Measurements from ENCODE around the gene PPEF1.

PPEF1 gene, protein sequence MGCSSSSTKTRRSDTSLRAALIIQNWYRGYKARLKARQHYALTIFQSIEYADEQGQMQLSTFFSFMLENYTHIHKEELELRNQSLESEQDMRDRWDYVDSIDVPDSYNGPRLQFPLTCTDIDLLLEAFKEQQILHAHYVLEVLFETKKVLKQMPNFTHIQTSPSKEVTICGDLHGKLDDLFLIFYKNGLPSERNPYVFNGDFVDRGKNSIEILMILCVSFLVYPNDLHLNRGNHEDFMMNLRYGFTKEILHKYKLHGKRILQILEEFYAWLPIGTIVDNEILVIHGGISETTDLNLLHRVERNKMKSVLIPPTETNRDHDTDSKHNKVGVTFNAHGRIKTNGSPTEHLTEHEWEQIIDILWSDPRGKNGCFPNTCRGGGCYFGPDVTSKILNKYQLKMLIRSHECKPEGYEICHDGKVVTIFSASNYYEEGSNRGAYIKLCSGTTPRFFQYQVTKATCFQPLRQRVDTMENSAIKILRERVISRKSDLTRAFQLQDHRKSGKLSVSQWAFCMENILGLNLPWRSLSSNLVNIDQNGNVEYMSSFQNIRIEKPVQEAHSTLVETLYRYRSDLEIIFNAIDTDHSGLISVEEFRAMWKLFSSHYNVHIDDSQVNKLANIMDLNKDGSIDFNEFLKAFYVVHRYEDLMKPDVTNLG

DNA sequence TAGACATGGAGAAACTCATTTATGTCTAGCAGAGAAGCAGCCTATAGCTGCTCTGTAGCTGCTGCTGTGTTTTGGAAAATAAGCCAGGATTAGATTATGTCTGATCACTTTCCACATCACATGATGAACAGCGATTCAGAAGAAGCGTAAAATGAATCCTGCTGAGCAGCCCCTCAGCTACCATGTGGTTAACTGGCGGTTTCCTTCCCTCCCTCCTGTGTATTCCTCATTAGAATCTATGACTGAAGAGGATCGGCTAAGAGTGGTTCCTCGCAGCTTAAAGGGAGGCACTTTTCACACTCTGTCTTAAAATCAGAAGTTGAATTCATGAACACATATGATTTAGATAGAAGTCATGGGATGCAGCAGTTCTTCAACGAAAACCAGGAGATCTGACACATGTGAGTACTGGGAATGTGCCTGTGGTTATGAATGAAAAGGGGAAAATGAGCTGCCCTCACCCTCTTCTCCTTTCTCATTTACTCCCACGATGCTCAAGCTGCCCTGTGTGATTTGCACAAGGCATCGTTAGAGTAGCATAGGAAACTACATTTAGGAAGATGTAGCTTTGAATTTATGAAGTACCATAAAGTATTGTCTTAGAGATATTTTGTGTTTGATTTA, at the start of gene PPEF1:
Gene PPEF1 (plus strand): TSS at position 220 of the 624 bp plus-strand sequence. CDS start 136 bp downstream, at position 356.
- DNase-seq (ENCODE audit: low spot score): no peak

DNA sequence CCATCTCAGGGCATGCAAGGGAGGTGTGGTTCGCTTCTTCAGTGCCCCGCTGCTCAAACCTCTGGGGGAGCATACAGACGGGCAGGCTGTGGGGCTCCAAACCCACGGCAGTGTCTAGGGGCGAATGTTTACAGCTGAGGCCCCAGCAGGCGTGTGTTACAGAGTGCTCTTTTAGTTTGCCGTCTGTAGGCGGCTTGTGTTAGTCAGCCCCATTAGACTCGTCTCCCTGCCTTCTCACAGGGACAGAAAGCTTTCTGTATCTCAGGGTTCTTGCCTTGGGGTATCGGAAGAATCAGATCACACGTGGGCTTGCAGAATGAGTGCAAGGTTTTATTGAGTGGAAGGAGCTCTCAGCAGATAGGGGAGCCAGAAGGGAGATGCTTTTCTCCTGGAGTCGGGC, 46.2 kb upstream of the PPEF1 start:
- DNase-seq (ENCODE audit: low spot score): no peak

DNA sequence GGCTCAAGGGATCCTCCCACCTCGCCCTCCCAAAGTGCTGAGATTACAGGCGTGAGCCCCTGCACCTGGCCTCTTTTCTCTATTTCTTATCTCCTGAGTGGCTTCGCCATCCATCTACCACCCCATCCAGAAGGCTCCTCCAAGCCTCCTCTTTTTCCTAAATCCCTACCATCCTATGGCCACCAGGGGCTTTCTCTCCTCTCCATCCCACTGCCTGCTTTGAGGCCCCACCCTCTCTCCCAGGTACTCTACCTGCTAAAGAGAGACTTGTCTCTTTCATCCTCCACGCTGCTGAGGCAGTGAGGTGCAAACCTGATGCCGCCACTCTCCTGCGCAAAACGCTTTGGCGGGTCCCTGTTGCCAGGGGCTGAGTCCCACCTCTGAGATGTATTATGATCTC, 42.5 kb upstream of the PPEF1 start:
- no peak for DNase-seq (ENCODE audit: low spot score)

DNA sequence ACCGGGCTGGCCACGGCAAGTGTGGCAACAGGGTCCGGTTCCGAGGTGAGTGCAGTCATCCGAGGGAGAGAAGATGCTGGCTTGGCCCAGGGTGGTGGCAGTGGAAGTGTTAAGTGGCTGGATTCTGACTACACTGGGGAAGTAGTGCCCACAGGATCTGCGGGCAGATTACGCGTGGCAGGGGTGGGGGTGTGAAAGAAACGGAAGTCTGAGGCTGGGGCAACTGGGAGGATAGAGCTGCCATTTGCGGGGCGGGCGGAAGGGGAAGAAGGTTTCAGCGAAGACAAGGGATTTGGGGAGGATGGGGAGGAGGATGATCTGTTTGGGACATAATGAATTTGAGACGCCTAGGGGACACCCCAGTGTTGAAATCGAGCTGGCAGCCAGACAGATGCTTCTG, 40.8 kb upstream of the PPEF1 start:
- DNase-seq (ENCODE audit: low spot score): no peak

DNA sequence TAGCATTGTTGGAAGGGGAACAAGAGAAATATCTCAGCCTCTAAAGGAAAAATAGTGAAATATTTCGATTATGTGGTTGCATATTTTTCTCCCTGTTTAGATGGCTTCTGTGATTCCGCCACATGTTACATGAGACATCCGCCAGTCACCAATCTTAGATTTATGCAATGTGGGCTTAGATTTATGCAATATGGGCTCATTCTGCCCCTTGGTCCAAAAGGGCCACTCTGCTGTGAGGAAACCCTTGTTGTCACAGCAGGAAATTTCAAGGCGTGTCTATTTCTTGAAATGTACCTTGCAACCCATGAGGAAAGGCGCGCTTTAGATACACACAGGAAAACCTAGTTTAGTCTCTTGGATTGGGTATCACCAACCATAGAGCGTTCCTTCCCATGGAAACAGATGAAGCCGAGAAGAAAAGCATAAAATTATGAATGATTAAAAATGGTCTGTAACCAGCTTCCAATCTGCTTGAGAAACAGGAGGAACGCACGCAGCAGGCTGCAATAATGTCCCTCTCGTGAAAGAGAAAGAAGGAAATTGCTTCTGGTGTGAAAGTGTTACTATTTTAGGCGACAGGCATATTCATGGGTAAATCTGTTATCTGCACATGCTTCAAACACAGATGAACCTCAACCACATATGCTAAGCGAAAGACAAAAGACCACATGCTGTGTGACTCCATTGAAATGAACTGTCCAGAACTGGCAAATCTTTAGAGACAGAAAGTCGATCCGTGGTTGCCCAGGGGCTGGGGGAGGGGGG, 39.2 kb upstream of the PPEF1 start:
- no peak for DNase-seq (ENCODE audit: low spot score)

DNA sequence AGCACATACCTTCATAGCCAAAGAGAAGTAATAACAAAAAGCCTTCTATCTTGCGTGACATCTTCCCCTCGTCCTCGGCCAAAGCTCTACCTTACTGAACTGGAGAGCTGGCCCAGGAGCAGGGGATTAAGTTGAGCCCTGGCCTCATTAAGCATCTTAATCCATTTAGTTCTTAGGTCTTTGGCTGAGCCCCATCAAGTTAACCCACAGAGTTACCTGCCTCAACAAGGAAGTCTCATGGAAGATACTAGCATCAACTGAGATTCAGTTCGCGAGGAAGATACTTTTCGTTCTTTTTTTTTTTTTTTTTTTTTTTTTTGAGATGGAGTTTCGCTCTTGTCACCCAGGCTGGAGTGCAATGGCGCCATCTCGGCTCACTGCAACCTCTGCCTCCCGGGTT, 35.4 kb upstream of the PPEF1 start, which contains the start of gene RS1:
Gene RS1 (minus strand): TSS at position 101 of the 400 bp plus-strand sequence. CDS start 40 bp downstream, at position 61.
- no peak for DNase-seq (ENCODE audit: low spot score)

DNA sequence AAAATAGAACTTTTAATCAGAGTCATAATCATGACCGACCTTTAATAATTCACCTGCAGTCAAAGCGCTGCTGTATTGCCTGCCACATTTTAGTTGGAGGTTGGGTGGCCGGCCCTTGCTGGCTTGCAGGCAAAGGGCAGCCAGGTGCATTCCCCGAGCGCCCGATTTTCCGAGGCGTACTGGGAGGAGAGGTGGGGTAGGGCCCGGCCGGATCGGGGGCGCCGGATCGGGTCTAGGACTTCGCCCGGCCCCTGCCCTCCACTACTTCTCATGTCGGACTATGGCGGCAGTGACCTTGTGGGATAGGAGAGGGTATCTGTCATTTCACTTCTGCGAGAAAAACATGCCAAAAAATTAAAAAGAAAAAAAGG, 33.0 kb upstream of the PPEF1 start:
- DNase-seq (ENCODE audit: low spot score): peak; percentile 2

DNA sequence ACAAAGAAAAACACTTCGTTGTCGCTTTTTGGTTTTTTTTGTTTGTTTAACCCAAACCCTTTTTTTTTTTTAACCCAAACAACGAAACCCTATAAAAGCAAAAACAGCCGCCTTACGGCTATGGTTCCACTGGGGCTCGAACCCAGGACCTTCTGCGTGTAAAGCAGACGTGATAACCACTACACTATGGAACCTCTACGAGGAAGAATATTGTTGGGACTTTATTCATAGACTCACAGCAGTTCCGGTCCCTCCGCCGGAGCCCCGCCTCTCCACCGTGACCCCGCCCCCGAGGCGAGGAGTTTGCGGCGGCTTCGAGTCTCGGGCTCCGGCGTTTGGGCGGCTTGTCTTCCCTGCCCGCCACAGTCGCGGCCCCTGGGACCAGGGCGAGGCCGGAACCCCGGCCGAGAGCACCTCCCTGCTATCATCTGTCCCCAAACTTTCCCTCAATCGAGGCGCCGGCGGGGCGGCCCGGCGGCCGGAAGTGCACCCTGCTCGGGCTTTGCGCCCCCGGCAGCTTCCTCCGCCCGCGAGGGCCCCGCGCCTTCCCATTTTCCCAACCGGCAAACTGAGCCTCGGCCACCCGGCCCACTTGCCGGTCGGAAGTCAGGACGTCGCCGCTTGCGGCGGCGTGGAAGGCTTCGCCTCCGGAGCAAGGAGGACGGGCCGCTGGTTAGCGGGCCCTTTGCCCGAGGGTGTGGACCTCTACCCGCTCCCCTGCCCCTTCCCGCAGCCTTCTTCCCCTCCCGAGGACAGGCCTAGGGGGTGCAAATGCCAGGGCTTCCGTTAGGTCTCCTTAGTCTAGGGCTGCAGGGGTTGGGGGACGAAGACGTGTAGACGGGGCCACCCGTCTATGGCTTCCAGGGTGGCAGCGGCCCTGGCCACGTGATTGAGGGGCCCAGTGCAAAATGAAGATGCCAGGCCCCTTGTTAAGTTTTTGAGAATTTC, 32.4 kb upstream of the PPEF1 start:
- peak; percentile 86 for DNase-seq (ENCODE audit: low spot score)

DNA sequence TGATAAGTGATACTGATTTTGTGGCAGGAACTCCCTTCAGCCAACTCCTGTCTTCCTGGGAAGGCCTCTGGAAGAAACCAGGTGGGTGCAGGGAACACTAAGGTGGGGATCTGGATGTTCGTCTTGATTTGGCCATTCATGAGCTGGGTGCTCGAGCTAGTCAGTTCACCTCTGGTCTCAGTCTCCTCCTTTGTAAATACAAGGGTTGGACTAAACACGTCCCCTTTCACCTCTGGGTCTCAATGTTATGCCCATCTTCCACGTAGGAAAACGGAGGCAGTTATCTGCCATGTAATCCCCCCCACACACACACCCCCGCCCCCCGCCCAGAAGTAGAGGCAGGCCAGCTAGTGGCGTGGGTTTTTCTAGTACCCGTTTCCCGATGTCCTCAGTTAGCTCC, 31.4 kb upstream of the PPEF1 start:
- no peak for DNase-seq (ENCODE audit: low spot score)

DNA sequence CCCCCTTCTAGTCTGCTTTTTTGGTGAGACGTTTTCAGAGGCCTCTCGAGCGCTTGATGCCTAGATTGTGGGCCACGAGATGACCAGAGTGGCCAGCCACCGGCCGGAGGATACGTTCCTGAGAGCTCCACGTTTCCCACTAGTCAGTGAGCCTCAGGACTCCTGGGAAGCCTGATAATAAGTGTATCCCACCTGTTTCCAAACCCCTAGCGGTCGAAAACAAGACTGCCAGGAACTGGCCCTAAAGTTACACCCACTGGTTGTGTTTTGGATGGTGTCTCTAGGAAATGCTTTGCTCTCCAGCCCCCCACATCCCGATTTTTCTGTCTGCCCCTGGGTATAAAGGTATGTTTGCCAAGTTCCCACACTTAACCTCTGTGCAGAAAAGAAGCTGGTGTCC, 31.0 kb upstream of the PPEF1 start:
- DNase-seq (ENCODE audit: low spot score): no peak

DNA sequence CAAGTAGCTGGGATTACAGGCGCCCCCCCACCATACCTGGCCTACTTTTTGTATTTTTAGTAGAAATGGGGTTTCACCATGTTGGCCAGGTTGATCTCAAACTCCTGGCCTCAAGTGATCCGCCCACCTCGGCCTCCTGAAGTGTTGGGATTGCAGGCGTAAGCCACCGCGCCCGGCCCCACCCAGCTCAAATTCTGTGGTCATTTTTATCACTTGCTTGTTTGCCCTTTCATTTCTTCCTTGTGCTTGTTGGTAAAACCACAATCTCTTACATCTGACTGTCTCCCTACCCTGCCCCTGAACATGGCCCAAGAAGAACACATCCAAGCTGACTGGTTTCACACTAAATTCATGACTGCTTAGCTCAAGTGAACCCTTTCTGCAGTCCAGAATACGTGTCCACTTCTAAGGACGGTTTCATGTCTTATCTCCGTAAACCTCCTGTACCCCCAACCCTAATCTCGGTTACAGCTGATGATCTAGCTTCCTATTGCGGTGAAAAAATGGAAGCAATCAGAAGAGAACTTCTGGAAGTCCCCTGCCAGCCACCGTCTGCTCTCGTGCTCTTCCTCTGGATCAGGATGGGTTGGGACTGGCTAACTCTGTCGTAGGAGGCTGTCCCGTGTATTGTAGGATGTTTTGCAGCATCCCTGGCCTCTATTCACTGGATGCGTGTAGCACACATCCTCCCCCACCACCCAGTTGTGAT, 30.1 kb upstream of the PPEF1 start:
- no peak for DNase-seq (ENCODE audit: low spot score)

DNA sequence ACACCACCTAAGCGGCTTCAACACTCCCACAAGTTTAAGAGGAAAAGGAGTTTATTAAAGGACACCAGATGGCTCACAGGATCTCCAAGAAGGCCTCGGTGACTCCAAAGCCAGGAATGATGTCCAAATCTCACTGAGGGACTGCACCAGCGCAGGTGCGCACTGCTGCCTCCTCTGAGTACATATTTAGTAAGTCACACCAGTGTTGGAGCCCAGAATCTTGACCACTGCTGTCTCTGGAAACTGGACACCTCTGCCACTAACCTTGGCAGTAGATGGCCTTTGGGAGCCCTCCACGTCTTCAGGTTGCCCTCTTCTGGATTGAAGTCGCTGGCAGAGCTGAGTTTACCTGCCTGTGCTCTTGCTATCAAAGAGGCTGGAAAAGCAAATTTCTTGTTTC, 25.4 kb upstream of the PPEF1 start:
- DNase-seq (ENCODE audit: low spot score): no peak

DNA sequence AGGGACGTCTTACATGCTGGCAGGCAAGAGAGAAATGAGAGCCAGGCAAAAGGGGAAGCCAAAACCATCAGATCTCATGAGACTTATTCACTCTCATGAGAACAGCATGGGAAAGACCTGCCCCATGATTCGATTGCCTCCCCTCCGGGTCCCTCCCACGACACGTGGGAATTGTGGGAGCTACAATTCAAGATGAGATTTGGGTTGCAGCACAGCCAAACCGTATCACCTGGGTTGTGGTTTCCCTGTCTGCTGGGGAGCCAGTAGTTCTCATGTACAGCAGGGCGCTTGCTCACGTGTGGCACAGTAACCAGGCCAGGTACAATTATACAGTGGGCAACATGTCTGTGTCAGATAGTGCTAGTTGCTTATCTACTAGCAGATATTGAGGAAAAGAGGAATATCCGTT, 24.5 kb upstream of the PPEF1 start:
- DNase-seq (ENCODE audit: low spot score): no peak

DNA sequence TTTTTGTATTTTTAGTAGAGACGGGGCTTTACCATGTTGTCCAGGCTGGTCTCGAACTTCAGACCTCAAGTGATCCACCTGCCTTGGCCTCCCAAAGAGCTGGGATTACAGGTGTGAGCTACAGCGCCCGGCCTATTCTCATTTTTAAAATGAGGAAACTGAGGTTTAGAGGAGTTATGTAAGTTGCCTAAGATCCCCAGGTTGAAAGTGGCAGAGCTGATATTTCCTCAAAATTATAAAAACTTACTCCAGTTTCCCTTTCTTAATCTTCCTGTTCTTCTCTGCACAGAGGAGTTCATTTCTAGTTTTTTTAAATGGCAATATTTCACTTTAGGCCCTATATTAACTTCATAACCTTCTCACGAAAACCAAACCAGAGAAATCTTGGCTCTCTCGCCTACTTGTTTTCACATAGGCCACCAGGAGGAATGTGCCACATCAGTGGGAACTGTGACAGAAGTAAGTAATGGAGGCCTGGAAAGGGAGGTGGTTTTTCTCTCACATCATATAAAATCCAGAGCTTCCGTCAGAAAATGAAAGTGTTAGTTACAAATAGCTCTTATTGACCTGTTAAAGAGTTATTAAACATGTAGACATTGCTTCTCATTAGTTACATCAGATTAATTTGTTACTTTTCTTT, 19.5 kb upstream of the PPEF1 start:
- no peak for DNase-seq (ENCODE audit: low spot score)

DNA sequence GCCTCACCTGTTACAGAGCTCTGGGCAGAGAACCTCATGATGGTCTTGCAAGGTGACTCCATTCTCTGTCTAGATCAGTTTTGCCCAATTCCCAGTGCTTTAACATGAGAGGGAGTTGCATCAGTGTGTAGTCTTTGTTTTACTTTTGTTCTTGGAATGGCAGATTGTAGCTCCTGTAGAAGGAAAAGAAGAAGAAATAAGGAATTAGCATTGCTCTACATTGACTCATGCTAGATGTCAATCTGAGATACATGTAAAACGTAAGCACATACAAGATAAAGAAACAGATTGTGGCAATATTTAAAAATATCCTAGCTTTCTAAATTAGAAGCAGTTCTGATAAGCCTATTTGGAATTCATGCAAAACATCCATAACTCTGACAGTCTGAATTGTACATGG, 16.0 kb upstream of the PPEF1 start:
- DNase-seq (ENCODE audit: low spot score): no peak

DNA sequence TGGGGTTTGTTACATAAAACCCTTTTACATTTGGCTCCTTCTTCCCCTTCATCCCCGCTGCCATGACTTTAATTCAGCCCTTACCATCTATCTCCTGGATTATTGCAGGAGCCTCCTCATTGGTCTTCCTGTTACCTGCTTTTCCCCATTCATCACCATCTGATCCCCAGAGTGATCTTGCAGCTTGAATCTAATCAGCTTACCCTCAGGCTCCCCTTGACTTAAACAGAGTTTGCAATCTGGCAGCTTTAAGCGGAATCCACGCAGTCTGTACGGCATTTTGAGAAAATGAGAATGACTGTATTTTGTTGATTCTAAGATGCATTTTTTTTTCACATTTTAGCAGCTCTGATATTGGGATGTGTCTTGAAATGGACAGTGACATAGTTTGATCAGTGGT, 14.9 kb upstream of the PPEF1 start:
- no peak for DNase-seq (ENCODE audit: low spot score)

DNA sequence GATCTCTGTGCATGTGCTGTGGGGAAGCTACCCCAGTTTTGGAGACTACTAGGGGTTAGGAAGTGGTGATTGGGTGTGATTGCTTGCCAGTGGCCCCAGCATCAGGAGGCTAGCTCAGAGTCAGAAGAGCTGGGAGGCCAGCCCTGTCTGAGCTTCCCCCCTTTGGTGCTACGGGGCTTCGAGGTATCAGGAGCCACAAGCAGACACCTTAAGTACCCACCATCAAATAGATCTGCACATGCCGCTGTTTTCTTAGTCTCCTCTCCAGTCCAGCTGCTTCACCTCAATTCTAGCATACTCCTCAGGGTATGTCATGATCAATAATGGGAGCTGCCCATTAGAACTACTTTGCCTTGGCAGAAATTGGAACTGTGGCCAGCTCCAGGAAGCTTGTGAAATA, 10.8 kb upstream of the PPEF1 start:
- no peak for DNase-seq (ENCODE audit: low spot score)

DNA sequence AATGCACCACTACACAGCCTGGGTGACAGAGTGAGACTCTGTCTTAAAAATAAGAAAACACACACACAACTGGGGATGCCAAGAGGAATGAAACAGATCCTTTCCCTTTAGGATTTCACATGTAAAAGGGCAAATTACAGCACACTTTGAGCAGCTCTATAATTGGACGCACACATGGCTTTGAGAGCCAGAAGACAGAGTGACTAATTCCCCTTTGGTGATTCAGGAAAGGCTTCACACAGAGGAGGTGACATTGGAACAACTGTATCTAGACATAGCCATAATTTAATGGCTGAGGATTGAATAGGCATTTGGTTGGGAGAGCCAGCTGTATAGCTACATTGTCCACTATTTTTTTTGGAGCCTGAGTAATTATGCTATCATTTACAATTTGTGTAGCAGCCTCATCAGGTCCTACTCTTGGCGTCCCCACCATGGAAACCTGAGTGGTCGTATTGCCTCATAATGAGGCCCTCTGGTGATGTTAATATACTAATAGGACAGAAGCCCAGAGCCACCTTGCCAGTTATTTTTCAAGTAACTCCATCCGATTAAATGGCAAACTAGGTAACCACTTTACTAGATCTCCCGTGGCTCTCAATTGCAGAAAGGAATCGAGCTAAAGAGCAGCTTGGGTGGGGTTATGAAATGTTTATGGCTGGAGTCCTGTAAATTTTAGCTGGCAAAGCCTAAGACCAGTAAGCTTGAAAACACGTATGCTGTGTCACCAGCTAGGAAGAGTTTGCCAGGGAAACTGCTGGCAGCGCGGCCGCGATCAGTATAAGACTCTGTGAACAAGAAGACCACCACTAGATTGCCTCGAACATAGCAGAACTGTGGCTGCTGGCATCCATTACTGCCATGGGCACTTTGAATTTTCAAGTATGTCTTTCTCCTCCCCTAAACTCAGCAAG, 8.5 kb upstream of the PPEF1 start:
- no peak for DNase-seq (ENCODE audit: low spot score)

Data from CD4-positive, alpha-beta T cell treated with Interleukin-15 for 4 hours (primary cell).